GM12874 (cell line): ENCODE data around the gene MAX.

Experiments
- TF ChIP-seq, protein P1 (sequence below): IDR thresholded peaks from 2 replicates; pipeline ENCODE4 v1.5.1; 2011; ENCODE audit warnings: low read depth, mild to moderate bottlenecking, control low read depth, low read length, moderate library complexity; ENCODE audit not compliant: insufficient read depth

MAX gene

DNA sequence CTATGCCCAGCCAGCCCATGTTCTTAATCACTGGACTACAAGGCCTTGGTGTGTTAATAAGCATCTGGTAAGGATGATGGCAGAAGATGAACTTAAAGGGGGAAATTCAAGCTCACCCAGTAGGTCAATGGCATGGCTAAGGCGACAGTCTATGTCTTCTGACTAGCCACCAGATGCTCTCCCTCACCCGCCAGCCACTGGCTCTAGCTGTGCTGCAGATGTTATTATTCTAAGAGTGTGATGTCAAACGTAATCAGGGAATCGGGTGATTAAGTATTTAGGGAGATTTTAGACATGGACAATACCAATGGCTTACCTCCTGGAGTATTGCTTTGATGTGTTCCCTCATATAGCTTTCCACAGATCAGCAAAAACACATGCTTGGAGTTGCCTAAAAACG lies 39.2 kb upstream of the MAX start:
- TF ChIP-seq, protein P1, sequence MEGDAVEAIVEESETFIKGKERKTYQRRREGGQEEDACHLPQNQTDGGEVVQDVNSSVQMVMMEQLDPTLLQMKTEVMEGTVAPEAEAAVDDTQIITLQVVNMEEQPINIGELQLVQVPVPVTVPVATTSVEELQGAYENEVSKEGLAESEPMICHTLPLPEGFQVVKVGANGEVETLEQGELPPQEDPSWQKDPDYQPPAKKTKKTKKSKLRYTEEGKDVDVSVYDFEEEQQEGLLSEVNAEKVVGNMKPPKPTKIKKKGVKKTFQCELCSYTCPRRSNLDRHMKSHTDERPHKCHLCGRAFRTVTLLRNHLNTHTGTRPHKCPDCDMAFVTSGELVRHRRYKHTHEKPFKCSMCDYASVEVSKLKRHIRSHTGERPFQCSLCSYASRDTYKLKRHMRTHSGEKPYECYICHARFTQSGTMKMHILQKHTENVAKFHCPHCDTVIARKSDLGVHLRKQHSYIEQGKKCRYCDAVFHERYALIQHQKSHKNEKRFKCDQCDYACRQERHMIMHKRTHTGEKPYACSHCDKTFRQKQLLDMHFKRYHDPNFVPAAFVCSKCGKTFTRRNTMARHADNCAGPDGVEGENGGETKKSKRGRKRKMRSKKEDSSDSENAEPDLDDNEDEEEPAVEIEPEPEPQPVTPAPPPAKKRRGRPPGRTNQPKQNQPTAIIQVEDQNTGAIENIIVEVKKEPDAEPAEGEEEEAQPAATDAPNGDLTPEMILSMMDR, result no peak

DNA sequence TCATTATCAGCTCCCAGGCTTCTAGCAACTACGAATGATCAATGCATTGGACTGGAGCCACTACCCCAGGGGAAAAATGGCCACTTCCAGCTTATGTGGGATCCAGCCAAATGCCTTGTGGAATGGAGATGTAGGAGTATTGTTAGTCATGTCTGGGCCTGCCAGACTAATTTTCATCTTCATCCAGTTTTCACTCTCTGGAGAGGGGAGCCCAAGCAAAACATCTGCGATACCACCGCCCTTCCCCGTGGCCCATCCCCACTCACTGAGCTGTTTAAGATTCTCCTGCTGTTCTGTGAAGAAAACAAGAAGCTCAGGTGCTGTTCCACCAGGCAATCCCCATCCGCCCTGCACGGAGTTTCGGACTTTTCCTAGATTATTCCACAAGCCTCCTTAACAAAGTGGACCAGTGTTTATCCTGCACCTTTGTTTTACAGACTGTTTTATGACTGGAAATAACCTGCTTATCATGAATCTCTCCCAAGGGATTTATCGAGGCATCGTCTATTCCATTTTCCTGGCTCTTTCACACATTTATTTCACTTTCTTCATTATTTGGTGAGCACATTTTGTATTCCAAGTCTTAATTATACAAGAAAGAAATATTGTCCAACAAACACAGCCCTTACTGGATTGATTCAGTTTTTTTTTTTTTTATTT lies 35.5 kb upstream of the MAX start:
- TF ChIP-seq, protein P1, result no peak

- TF ChIP-seq, protein P1, result no peak
Measured at GRCh38 chr14:65134651-65135579, 32.6 kb upstream of the MAX start.

GRCh38 chr14:65132855-65133254 lies 30.5 kb upstream of the MAX start:
- TF ChIP-seq, protein P1, result no peak

- TF ChIP-seq, protein P1, result no peak
Measured at GRCh38 chr14:65131301-65131701, 29.0 kb upstream of the MAX start.

- TF ChIP-seq, protein P1, result no peak
Measured at GRCh38 chr14:65128096-65128495, 25.8 kb upstream of the MAX start.

DNA sequence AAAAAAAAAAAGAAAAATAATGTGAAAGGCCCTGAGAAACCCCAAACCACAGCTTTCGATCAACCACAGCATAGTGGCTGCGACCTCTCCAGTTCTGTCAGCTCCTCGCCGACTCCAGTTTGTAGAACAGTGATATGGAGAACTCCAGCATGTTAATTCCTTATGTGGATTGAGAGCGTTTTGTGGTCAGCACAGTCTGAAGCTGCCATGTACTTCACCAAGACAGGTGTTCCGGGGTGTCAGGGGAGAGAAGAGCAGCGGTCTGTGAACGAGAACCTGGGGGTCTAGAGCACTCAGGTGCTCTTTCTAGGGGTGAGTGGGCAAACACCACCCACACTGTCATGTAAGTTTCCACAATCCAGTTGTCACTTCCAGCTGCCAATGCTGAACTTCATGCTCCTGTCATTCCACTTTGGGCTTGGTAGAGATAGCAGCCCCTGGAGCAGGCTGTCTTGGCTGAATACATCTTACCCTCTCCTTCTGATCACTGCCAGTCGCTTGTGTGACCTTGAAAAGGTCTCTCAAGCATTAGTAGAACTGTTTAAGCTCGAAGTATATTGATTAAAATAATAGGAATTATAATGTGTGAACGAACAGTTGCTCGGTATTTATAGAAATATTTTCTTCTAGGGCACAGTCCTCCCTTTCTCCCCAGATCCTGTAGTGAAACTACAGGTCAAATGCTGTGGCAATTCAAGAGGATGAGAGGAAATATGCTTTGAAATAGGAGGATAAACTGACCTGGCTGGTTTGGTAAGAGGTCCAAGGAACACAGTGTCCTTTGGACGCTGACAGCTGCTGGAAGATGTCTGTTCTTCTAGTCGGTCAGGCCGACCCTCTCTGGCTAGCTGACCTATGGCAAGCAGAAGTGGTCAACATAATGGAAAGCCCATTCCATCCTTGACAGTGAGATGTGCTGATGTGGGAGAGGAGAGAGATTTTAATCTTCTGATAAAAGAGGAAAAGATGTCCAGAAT lies 15.7 kb upstream of the MAX start:
- TF ChIP-seq, protein P1, result no peak
